K562 (cell line): ENCODE results near the gene FGR. TPM values are rescaled to one million over a fixed set of nuclear protein-coding genes. Genes with fewer than 3 reads are reported as not detected.

Source experiments
- ATAC-seq: fragments of 200-7000 bp; cut with Tn5 transposase; 3 replicates; pipeline ENCODE4 v1.9.1; 2020; ENCODE audit warnings: moderate library complexity
- BruUV-seq: library from RNA; stranded (reverse); fragments of 400-500 nt; replicated peaks from 2 replicates; lab custom pipeline; 2021; lab: Mats Ljungman, UMichigan
- CTCF ChIA-PET: fragments of 300-600 bp; formaldehyde crosslinking; extraction: SDS; loops from one replicate; lab custom pipeline; 2021; ENCODE audit warnings: low intra/inter-chr PET ratio; lab: Yijun Ruan, JAX
- POLR2A ChIA-PET: fragments of 300-600, 350-650 bp; sonication (Branson Sonifier 250); formaldehyde crosslinking; extraction: SDS; loops from one replicate; lab custom pipeline; 2021; ENCODE audit warnings: antibody characterized with exemption, inconsistent platforms; lab: Yijun Ruan, JAX
- DNase-seq, 4 experiments: peaks; one replicate each; pipeline versions ENCODE4 v3.0.0 to v3.0.0-alpha.2; 2011 to 2018; ENCODE audit warnings: low spot score in 3 of 4, mixed read lengths in 3 of 4; ENCODE audit errors: extremely low read depth in 1 of 4
- FAIRE-seq: peaks from 2 replicates; lab custom pipeline; 2011; peaks lifted over from hg19 to GRCh38; lab: Jason Lieb, UNC
- H2AFZ ChIP-seq: 2 replicates; pipeline ENCODE4 v1.6.0; 2011; ENCODE audit warnings: low read depth, low read length, control low read depth, inconsistent platforms
- H3K27ac ChIP-seq: fragments of 200-600 bp; 3 replicates; pipeline ENCODE4 v1.8.0; 2011; ENCODE audit warnings: low read depth, mild to moderate bottlenecking, control low read depth, inconsistent platforms, low read length, moderate library complexity, mixed read lengths; ENCODE audit errors: extremely low read depth
- H3K27me3 ChIP-seq, 2 experiments: fragments of 300-600 bp in 1 of 2; 2 replicates in 1 of 2; 3 replicates in 1 of 2; pipeline versions ENCODE4 v1.6.0 to v1.8.0; 2011; ENCODE audit warnings: inconsistent platforms in 2 of 2, low read length in 2 of 2, mild to moderate bottlenecking in 1 of 2, mixed read lengths in 1 of 2, moderate library complexity in 1 of 2; ENCODE audit not compliant: control insufficient read depth in 2 of 2, insufficient read depth in 2 of 2
- H3K36me3 ChIP-seq: fragments of 300-600 bp; 3 replicates; pipeline ENCODE4 v1.8.0; 2011; ENCODE audit warnings: mild to moderate bottlenecking, low read length, inconsistent platforms; ENCODE audit not compliant: control insufficient read depth, insufficient read depth
- H3K4me1 ChIP-seq, 2 experiments: fragments of 200-600 bp in 1 of 2; replicated peaks in 1 of 2; 2 replicates in 1 of 2; 3 replicates in 1 of 2; pipeline versions ENCODE4 v1.5.1 to v1.8.0; 2011; ENCODE audit warnings: inconsistent platforms in 2 of 2, low read length in 2 of 2, mild to moderate bottlenecking in 1 of 2, mixed read lengths in 1 of 2, moderate library complexity in 1 of 2; ENCODE audit not compliant: control insufficient read depth in 2 of 2, insufficient read depth in 2 of 2
- H3K4me2 ChIP-seq: 2 replicates; pipeline ENCODE4 v1.6.1; 2011; ENCODE audit warnings: low read length, control low read depth, inconsistent platforms, mixed read lengths; ENCODE audit not compliant: insufficient read depth
- H3K4me3 ChIP-seq: fragments of 200-600 bp; sonication (generic), shearing (Covaris generic); 2 replicates; pipeline ENCODE4 v1.5.1; 2016; ENCODE audit warnings: control low read depth, inconsistent platforms
- H3K79me2 ChIP-seq: fragments of 200-600 bp; 3 replicates; pipeline ENCODE4 v1.8.0; 2011; ENCODE audit warnings: low read length, inconsistent platforms; ENCODE audit not compliant: control insufficient read depth, insufficient read depth
- H3K9ac ChIP-seq, 2 experiments: 2 replicates each; pipeline versions ENCODE4 v1.6.0 to v1.6.1; 2011; ENCODE audit warnings: low read depth in 2 of 2, low read length in 2 of 2, control low read depth in 1 of 2, inconsistent platforms in 1 of 2, mild to moderate bottlenecking in 1 of 2, mixed read lengths in 1 of 2; ENCODE audit not compliant: insufficient read depth in 1 of 2
- H3K9me1 ChIP-seq: one replicate; pipeline ENCODE4 v1.6.0; 2011; ENCODE audit warnings: inconsistent platforms, mild to moderate bottlenecking, low read length, moderate library complexity; ENCODE audit not compliant: control insufficient read depth, insufficient read depth
- H3K9me3 ChIP-seq: replicated peaks from 2 replicates; pipeline ENCODE4 v1.5.1; 2011; ENCODE audit warnings: low read depth, low read length, inconsistent platforms; ENCODE audit not compliant: control insufficient read depth, insufficient read depth
- H4K20me1 ChIP-seq: replicated peaks from 2 replicates; pipeline ENCODE4 v1.6.1; 2011; ENCODE audit warnings: low read length, inconsistent platforms, mixed read lengths; ENCODE audit not compliant: control insufficient read depth, insufficient read depth
- CHD2 ChIP-seq: IDR thresholded peaks from 2 replicates; pipeline ENCODE4 v1.6.1; 2011; ENCODE audit warnings: low read depth, low read length
- JUNB ChIP-seq: fragments of 450-650 bp; formaldehyde crosslinking; conservative IDR thresholded peaks from 2 replicates; pipeline ENCODE4 v1.4.0; 2020; ENCODE audit warnings: mild to moderate bottlenecking
- NR2C2 ChIP-seq, 2 experiments: fragments of 200-800 bp in 1 of 2; sonication (Bioruptor generic) in 1 of 2; sonication (generic) in 1 of 2; formaldehyde crosslinking in 1 of 2; IDR thresholded peaks; 2 replicates each; pipeline versions ENCODE4 v1.6.1 to v1.8.0; 2016 to 2022; ENCODE audit warnings: mild to moderate bottlenecking in 1 of 2, missing compliant biosample characterization in 1 of 2, missing genetic modification characterization in 1 of 2, missing genetic modification reagents in 1 of 2
- ZNF511 ChIP-seq: sonication (generic); formaldehyde crosslinking; IDR thresholded peaks from 2 replicates; pipeline ENCODE4 v1.8.0; 2022; ENCODE audit warnings: mild to moderate bottlenecking, missing genetic modification reagents
- WGBS: fragments of 100-300 bp; shearing (Covaris generic); methylation state at CpG from one replicate; pipeline ENCODE4 v1.1.6; 2016; ENCODE audit warnings: low coverage, mixed read lengths; ENCODE audit not compliant: insufficient coverage; ENCODE audit errors: missing lambda C conversion rate; 5-methylcytosine and 5-hydroxymethylcytosine counted together
- in situ Hi-C: fragments of 300-500 bp; cut with MboI; formaldehyde crosslinking; loops from 4 replicates; pipeline ENCODE4 v1.15.0; 2018; ENCODE audit warnings: inconsistent platforms, mixed read lengths
- intact Hi-C: fragments of 100-400 bp; cut with micrococcal nuclease; formaldehyde crosslinking; loops from 2 replicates; pipeline ENCODE4 v1.14.2; 2022
- polyA plus RNA-seq, 8 experiments: library from polyadenylated mRNA; depleted of rRNA in 4 of 8; stranded (reverse) in 5 of 8; unstranded in 3 of 8; fragments of >200 nt; fragmentation: Nextera tagmentation in 2 of 8; fragmentation: Illumina TruSeq in 1 of 8; extraction: Ambion mirVana in 2 of 8; extraction: Trizol in 1 of 8; gene quantifications; 2 replicates each; pipeline versions ENCODE4 v1.2.1 to v1.2.3, GENCODE V29; 2011 to 2014; ENCODE audit warnings: inconsistent platforms in 1 of 8, missing spikeins in 1 of 8
- total RNA-seq, 7 experiments: library from RNA; depleted of rRNA in 6 of 7; stranded (reverse); fragments of >200 nt in 6 of 7; fragmentation: Illumina TruSeq in 2 of 7; extraction: Trizol in 2 of 7; gene quantifications; 2 replicates each; pipeline versions ENCODE4 v1.2.1 to v1.2.3, GENCODE V29; 2011 to 2021; ENCODE audit warnings: low replicate concordance in 1 of 7

Gene FGR
- total and polyA plus RNA-seq, 9 of the 15 experiments (the other 6 are each of a cell fraction or from before 2014, with no cell fraction given) = 0.04 to 0.11 TPM; not detected in 7

- no peaks in the 10 kb centered on the region for H3K36me3 ChIP-seq
- H3K9me1 ChIP-seq = no peaks in the 10 kb centered on the region
- no peak for FAIRE-seq
- WGBS = 66% methylated on average over 5 of the region's 5 CpGs
- no peaks in the 10 kb centered on the region for H4K20me1 ChIP-seq
- H3K4me3 ChIP-seq = no peak overlapping the region
- H3K4me1 ChIP-seq = peaks cover 23 to 33% of the 10 kb centered on the region in 2 experiments
- POLR2A ChIA-PET = interaction anchor here (1.6 kb wide), 1 partner anchor 48 kb away, joined by 7 read pairs; no protein-coding TSS in a partner anchor
- H2AFZ ChIP-seq = peak overlapping the region; percentile 86
- H3K27ac ChIP-seq = no peak overlapping the region
- no peak for ATAC-seq
- in situ Hi-C loops = loop anchor here (5.0 kb wide), 3 partner anchors 50 to 270 kb away; partner anchors contain the start of gene GPR3
- intact Hi-C loops = loop anchor here (2.0 to 10.0 kb wide), 4 partner anchors 105 to 617 kb away; partner anchors contain the start of gene GPR3
- no peak overlapping the region for H3K4me2 ChIP-seq
- CTCF ChIA-PET = interaction anchor here (0.6 to 8.3 kb wide), 7 partner anchors 18 to 362 kb away, joined by 3 to 157 read pairs (median 5); no protein-coding TSS in a partner anchor
- H3K9ac ChIP-seq = peak overlapping the region in 1 of 2 experiments; percentile 77; a peak in 1 of 4 replicates
- no TSS peak for BruUV-seq
- H3K27me3 ChIP-seq = no peaks in the 10 kb centered on the region
- H3K9me3 ChIP-seq = no peaks in the 10 kb centered on the region
- H3K79me2 ChIP-seq = no peaks in the 10 kb centered on the region
- TF ChIP-seq NR2C2 (CRISPR knock-in tag; IDR thresholded peaks at IDR 0.05) = no peak
- no peak for TF ChIP-seq NR2C2 (tag; IDR thresholded peaks at IDR 0.05)
- TF ChIP-seq CHD2 = no peak
- no peak for TF ChIP-seq ZNF511
- TF ChIP-seq JUNB (CRISPR knock-in tag) = no peak
- no peak for DNase-seq
Observed at GRCh38 chr1:27662261-27662660, 27.3 kb upstream of the FGR start.
